HEK293 (cell line): ENCODE measurements around the gene PDLIM4.

Experiments
- CTCF ChIA-PET: fragments of 350-600 bp; formaldehyde crosslinking; extraction: SDS; loops from one replicate; lab custom pipeline; 2021; ENCODE audit warnings: antibody characterized with exemption; lab: Yijun Ruan, JAX
- POLR2A ChIA-PET: fragments of 300-600 bp; formaldehyde crosslinking; extraction: SDS; loops from one replicate; lab custom pipeline; 2020; ENCODE audit warnings: antibody characterized with exemption, inconsistent platforms; lab: Yijun Ruan, JAX
- H3K27ac ChIP-seq: fragments of 200-500 bp; sonication (Bioruptor generic); 2 replicates; pipeline ENCODE4 v1.5.1; 2014; ENCODE audit warnings: low read depth, low read length, control low read depth, inconsistent platforms; ENCODE audit errors: extremely low read depth
- H3K36me3 ChIP-seq, 2 experiments: fragments of 200-500 bp in 1 of 2; sonication (Bioruptor generic) in 1 of 2; 1 replicate in 1 of 2; 2 replicates in 1 of 2; pipeline ENCODE4 v1.5.1; 2014 to 2017; ENCODE audit warnings: inconsistent platforms in 2 of 2, low read length in 2 of 2; ENCODE audit not compliant: control insufficient read depth in 2 of 2, insufficient read depth in 1 of 2
- H3K4me1 ChIP-seq: fragments of 200-500 bp; sonication (Bioruptor generic); 2 replicates; pipeline ENCODE4 v1.5.1; 2014; ENCODE audit warnings: mild to moderate bottlenecking, low read length, inconsistent platforms; ENCODE audit not compliant: control insufficient read depth, insufficient read depth
- H3K4me3 ChIP-seq: 2 replicates; pipeline ENCODE4 v1.5.1; 2011; ENCODE audit warnings: low read depth, mild to moderate bottlenecking, control low read depth, low read length, moderate library complexity
- H3K9me3 ChIP-seq: fragments of 200-500 bp; sonication (Bioruptor generic); 2 replicates; pipeline ENCODE4 v1.5.1; 2014; ENCODE audit warnings: low read depth, low read length, inconsistent platforms; ENCODE audit not compliant: control insufficient read depth, insufficient read depth
- HOXA7 ChIP-seq: sonication (generic); formaldehyde crosslinking; IDR thresholded peaks from 2 replicates; pipeline ENCODE4 v1.8.1; 2022; ENCODE audit warnings: missing genetic modification reagents, borderline replicate concordance
- KLF1 ChIP-seq: fragments of 450-650 bp; formaldehyde crosslinking; IDR thresholded peaks from 2 replicates; pipeline ENCODE4 v1.5.1; 2016; ENCODE audit warnings: missing biosample characterization, missing genetic modification characterization
- KLF7 ChIP-seq: fragments of 450-650 bp; formaldehyde crosslinking; IDR thresholded peaks from 2 replicates; pipeline ENCODE4 v1.5.1; 2016; ENCODE audit warnings: missing biosample characterization, missing genetic modification characterization, borderline replicate concordance
- MZF1 ChIP-seq: fragments of 450-650 bp; formaldehyde crosslinking; IDR thresholded peaks from 2 replicates; pipeline ENCODE4 v1.5.1; 2017; ENCODE audit warnings: missing biosample characterization, missing genetic modification characterization, borderline replicate concordance
- OVOL3 ChIP-seq: fragments of 450-650 bp; formaldehyde crosslinking; IDR thresholded peaks from 2 replicates; pipeline ENCODE4 v1.5.1; 2016; ENCODE audit warnings: missing biosample characterization, missing genetic modification characterization
- YY1 ChIP-seq: fragments of 450-650 bp; formaldehyde crosslinking; IDR thresholded peaks from 2 replicates; pipeline ENCODE4 v1.5.1; 2018; ENCODE audit warnings: missing biosample characterization, missing genetic modification characterization
- ZNF112 ChIP-seq: fragments of 450-650 bp; formaldehyde crosslinking; IDR thresholded peaks from 2 replicates; pipeline ENCODE4 v1.5.0; 2017; ENCODE audit warnings: missing biosample characterization, missing genetic modification characterization
- ZNF157 ChIP-seq: fragments of 450-650 bp; formaldehyde crosslinking; IDR thresholded peaks from 2 replicates; pipeline ENCODE4 v1.5.1; 2016; ENCODE audit warnings: missing biosample characterization, missing genetic modification characterization
- ZNF23 ChIP-seq: fragments of 450-650 bp; formaldehyde crosslinking; IDR thresholded peaks from 2 replicates; pipeline ENCODE4 v1.5.1; 2016; ENCODE audit warnings: missing biosample characterization, missing genetic modification characterization, borderline replicate concordance
- ZNF239 ChIP-seq: fragments of 450-650 bp; formaldehyde crosslinking; IDR thresholded peaks from 2 replicates; pipeline ENCODE4 v1.5.1; 2016; ENCODE audit warnings: missing biosample characterization, missing genetic modification characterization
- ZNF24 ChIP-seq: fragments of 450-650 bp; formaldehyde crosslinking; IDR thresholded peaks from 2 replicates; pipeline ENCODE4 v1.5.1; 2016; ENCODE audit warnings: missing biosample characterization, missing genetic modification characterization
- ZNF248 ChIP-seq: fragments of 450-650 bp; formaldehyde crosslinking; IDR thresholded peaks from 2 replicates; pipeline ENCODE4 v1.5.1; 2017; ENCODE audit warnings: missing biosample characterization, missing genetic modification characterization
- ZNF302 ChIP-seq: fragments of 450-650 bp; formaldehyde crosslinking; IDR thresholded peaks from 2 replicates; pipeline ENCODE4 v1.5.1; 2016; ENCODE audit warnings: missing biosample characterization, missing genetic modification characterization, low read depth
- ZNF37A ChIP-seq: fragments of 450-650 bp; IDR thresholded peaks from 2 replicates; pipeline ENCODE4 v1.5.1; 2018; ENCODE audit warnings: missing biosample characterization, missing genetic modification characterization
- ZNF416 ChIP-seq: fragments of 450-650 bp; formaldehyde crosslinking; IDR thresholded peaks from 2 replicates; pipeline ENCODE4 v1.5.1; 2016; ENCODE audit warnings: missing biosample characterization, missing genetic modification characterization
- ZNF514 ChIP-seq: fragments of 450-650 bp; formaldehyde crosslinking; IDR thresholded peaks from 2 replicates; pipeline ENCODE4 v1.5.1; 2016; ENCODE audit warnings: missing biosample characterization, missing genetic modification characterization
- ZNF549 ChIP-seq: fragments of 450-650 bp; IDR thresholded peaks from 2 replicates; pipeline ENCODE4 v1.5.1; 2018; ENCODE audit warnings: missing biosample characterization, missing genetic modification characterization, mild to moderate bottlenecking, inconsistent platforms, moderate library complexity
- ZNF560 ChIP-seq: fragments of 450-650 bp; formaldehyde crosslinking; IDR thresholded peaks from 2 replicates; pipeline ENCODE4 v1.5.1; 2017; ENCODE audit warnings: missing biosample characterization, missing genetic modification characterization, borderline replicate concordance
- ZNF707 ChIP-seq: fragments of 450-650 bp; formaldehyde crosslinking; IDR thresholded peaks from 2 replicates; pipeline ENCODE4 v1.5.1; 2016; ENCODE audit warnings: missing biosample characterization, missing genetic modification characterization
- ZNF747 ChIP-seq: fragments of 450-650 bp; formaldehyde crosslinking; IDR thresholded peaks from 2 replicates; pipeline ENCODE4 v1.5.1; 2016; ENCODE audit warnings: missing biosample characterization, missing genetic modification characterization
- ZNF768 ChIP-seq: fragments of 450-650 bp; formaldehyde crosslinking; IDR thresholded peaks from 2 replicates; pipeline ENCODE4 v1.5.1; 2018; ENCODE audit warnings: missing biosample characterization, mild to moderate bottlenecking, missing genetic modification characterization
- TF ChIP-seq, protein P1 (sequence below): fragments of 450-650 bp; formaldehyde crosslinking; IDR thresholded peaks from 2 replicates; pipeline ENCODE4 v1.5.1; 2016; ENCODE audit warnings: missing biosample characterization, missing genetic modification characterization
- TF ChIP-seq, protein P2 (sequence below): fragments of 450-650 bp; formaldehyde crosslinking; conservative IDR thresholded peaks from 2 replicates; pipeline ENCODE4 v1.5.1; 2016; ENCODE audit warnings: low read depth, missing biosample characterization, missing genetic modification characterization
- TF ChIP-seq, protein P3 (sequence below): fragments of 450-650 bp; formaldehyde crosslinking; IDR thresholded peaks from 2 replicates; pipeline ENCODE4 v1.5.1; 2017; ENCODE audit warnings: missing biosample characterization, missing genetic modification characterization
- TF ChIP-seq, protein P4 (sequence below): fragments of 450-650 bp; IDR thresholded peaks from 2 replicates; pipeline ENCODE4 v1.5.1; 2018; ENCODE audit warnings: missing biosample characterization, missing genetic modification characterization
- TF ChIP-seq, protein P5 (sequence below): fragments of 450-650 bp; formaldehyde crosslinking; IDR thresholded peaks from 2 replicates; pipeline ENCODE4 v1.5.1; 2016; ENCODE audit warnings: missing biosample characterization, missing genetic modification characterization
- TF ChIP-seq, protein P6 (sequence below): fragments of 450-650 bp; formaldehyde crosslinking; IDR thresholded peaks from 2 replicates; pipeline ENCODE4 v1.5.1; 2016; ENCODE audit warnings: missing biosample characterization, missing genetic modification characterization

PDLIM4 gene

DNA sequence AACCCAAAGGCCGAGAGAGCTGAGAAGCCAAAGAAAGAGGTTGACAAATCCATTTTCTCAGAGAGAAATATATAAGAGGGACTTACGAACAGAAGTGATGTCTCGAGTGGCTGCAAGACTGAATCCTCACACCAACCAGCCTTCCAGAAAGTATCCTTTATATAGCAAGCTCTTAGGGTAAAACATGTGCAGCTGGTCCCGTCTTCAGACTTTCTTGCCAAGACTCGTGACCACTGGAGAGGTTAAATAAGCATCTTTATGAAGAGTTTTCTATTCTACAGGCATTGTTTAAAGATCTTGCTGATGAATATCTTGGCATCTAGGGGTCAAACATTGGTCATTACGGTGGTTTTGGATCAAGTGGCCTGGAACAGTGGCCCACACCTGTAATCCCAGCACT, 19.8 kb downstream of the PDLIM4 start:
- no peak overlapping the region for H3K4me3 ChIP-seq
- CTCF ChIA-PET = interaction anchor here (0.6 to 1.1 kb wide), 3 partner anchors 16 to 269 kb away, joined by 3 to 4 read pairs (median 3); no protein-coding TSS in a partner anchor
- no peaks in the 10 kb centered on the region for H3K36me3 ChIP-seq

DNA sequence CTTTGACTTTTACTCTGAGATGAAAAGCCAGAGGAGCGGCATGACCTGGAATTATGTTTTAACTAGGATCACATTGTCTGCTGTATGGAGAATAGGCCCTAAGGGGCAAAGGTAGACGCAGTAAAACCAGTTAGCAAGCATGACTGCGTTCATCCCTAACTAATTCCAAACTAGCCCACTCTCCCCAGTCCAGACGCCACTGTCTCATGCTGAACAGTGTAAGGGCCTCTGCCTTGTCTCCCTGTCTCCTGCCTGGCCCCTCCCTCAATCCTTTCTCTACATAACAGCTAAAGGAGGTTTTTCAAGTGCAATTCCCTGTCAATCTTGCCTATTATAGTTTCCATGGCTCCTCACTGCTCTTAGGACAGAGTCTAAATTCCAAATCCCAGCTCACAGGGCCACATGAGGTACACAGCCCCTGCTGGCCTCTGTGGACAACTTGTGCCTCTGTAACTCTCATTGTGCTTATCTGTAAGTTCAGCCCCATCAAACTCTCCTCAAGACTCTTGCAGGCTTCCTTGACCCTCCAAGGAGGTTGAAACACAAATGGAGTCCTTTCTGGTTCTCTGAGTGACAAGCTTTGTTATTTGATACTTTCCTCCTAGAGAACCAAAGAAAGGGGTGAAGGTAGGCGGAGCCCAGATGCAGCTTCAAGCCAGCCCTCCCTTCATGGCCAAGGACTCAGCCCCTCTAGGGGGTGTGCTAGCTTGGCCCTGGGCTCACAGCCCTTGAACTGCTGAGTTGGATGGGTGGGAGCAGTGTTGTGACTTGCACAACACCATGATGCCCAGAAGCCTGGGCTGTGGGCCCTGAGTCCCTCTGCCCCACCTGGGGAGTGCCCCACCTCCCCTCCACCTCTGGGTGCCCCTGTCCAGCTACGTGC, 20.7 kb downstream of the PDLIM4 start:
- no peak overlapping the region for H3K27ac ChIP-seq
- H3K9me3 ChIP-seq = no peaks in the 10 kb centered on the region
- ChIA-PET CTCF (interaction anchor here (0.6 to 1.9 kb wide), 3 partner anchors 9 to 270 kb away, joined by 3 to 5 read pairs (median 4); no protein-coding TSS in a partner anchor), POLR2A (interaction anchor here (1.3 kb wide), 1 partner anchor 16 kb away, joined by 4 read pairs; the partner anchor contains the start of gene SLC22A4)
- H3K36me3 ChIP-seq = no peaks in the 10 kb centered on the region
- no peaks in the 10 kb centered on the region for H3K4me1 ChIP-seq
- no peak overlapping the region for H3K4me3 ChIP-seq
- TF ChIP-seq, protein P1, sequence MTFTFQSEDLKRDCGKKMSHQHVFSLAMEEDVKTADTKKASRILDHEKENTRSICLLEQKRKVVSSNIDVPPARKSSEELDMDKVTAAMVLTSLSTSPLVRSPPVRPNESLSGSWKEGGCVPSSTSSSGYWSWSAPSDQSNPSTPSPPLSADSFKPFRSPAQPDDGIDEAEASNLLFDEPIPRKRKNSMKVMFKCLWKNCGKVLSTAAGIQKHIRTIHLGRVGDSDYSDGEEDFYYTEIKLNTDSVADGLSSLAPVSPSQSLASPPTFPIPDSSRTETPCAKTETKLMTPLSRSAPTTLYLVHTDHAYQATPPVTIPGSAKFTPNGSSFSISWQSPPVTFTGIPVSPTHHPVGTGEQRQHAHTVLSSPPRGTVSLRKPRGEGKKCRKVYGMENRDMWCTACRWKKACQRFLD = no peak
- TF ChIP-seq HOXA7 (no peak), ZNF560 (tag by site-specific recombination) (no peak), ZNF768 (tag by site-specific recombination) (no peak), KLF1 (no peak)
- TF ChIP-seq, protein P2, sequence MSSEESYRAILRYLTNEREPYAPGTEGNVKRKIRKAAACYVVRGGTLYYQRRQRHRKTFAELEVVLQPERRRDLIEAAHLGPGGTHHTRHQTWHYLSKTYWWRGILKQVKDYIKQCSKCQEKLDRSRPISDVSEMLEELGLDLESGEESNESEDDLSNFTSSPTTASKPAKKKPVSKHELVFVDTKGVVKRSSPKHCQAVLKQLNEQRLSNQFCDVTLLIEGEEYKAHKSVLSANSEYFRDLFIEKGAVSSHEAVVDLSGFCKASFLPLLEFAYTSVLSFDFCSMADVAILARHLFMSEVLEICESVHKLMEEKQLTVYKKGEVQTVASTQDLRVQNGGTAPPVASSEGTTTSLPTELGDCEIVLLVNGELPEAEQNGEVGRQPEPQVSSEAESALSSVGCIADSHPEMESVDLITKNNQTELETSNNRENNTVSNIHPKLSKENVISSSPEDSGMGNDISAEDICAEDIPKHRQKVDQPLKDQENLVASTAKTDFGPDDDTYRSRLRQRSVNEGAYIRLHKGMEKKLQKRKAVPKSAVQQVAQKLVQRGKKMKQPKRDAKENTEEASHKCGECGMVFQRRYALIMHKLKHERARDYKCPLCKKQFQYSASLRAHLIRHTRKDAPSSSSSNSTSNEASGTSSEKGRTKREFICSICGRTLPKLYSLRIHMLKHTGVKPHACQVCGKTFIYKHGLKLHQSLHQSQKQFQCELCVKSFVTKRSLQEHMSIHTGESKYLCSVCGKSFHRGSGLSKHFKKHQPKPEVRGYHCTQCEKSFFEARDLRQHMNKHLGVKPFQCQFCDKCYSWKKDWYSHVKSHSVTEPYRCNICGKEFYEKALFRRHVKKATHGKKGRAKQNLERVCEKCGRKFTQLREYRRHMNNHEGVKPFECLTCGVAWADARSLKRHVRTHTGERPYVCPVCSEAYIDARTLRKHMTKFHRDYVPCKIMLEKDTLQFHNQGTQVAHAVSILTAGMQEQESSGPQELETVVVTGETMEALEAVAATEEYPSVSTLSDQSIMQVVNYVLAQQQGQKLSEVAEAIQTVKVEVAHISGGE (tag by site-specific recombination) = no peak
- TF ChIP-seq, protein P3, sequence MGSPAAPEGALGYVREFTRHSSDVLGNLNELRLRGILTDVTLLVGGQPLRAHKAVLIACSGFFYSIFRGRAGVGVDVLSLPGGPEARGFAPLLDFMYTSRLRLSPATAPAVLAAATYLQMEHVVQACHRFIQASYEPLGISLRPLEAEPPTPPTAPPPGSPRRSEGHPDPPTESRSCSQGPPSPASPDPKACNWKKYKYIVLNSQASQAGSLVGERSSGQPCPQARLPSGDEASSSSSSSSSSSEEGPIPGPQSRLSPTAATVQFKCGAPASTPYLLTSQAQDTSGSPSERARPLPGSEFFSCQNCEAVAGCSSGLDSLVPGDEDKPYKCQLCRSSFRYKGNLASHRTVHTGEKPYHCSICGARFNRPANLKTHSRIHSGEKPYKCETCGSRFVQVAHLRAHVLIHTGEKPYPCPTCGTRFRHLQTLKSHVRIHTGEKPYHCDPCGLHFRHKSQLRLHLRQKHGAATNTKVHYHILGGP = no peak

More for the DNA sequence above, 19.8 kb downstream of the PDLIM4 start:
- POLR2A ChIA-PET = no interaction called here
- no peaks in the 10 kb centered on the region for H3K4me1 ChIP-seq
- no peak overlapping the region for H3K27ac ChIP-seq
- no peaks in the 10 kb centered on the region for H3K9me3 ChIP-seq
- TF ChIP-seq, protein P4, sequence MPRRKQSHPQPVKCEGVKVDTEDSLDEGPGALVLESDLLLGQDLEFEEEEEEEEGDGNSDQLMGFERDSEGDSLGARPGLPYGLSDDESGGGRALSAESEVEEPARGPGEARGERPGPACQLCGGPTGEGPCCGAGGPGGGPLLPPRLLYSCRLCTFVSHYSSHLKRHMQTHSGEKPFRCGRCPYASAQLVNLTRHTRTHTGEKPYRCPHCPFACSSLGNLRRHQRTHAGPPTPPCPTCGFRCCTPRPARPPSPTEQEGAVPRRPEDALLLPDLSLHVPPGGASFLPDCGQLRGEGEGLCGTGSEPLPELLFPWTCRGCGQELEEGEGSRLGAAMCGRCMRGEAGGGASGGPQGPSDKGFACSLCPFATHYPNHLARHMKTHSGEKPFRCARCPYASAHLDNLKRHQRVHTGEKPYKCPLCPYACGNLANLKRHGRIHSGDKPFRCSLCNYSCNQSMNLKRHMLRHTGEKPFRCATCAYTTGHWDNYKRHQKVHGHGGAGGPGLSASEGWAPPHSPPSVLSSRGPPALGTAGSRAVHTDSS = no peak
- TF ChIP-seq OVOL3 (tag by site-specific recombination) (no peak), ZNF248 (no peak), YY1 (no peak), ZNF747 (tag by site-specific recombination) (no peak), KLF7 (tag by site-specific recombination) (no peak), MZF1 (tag by site-specific recombination) (no peak), ZNF514 (no peak), ZNF37A (no peak), ZNF157 (tag by site-specific recombination) (no peak), ZNF23 (tag by site-specific recombination) (no peak), ZNF112 (no peak), ZNF24 (tag by site-specific recombination) (no peak), ZNF302 (no peak), ZNF239 (tag by site-specific recombination) (no peak), ZNF549 (tag by site-specific recombination) (no peak), ZNF416 (no peak), ZNF707 (no peak)
- TF ChIP-seq, protein P5, sequence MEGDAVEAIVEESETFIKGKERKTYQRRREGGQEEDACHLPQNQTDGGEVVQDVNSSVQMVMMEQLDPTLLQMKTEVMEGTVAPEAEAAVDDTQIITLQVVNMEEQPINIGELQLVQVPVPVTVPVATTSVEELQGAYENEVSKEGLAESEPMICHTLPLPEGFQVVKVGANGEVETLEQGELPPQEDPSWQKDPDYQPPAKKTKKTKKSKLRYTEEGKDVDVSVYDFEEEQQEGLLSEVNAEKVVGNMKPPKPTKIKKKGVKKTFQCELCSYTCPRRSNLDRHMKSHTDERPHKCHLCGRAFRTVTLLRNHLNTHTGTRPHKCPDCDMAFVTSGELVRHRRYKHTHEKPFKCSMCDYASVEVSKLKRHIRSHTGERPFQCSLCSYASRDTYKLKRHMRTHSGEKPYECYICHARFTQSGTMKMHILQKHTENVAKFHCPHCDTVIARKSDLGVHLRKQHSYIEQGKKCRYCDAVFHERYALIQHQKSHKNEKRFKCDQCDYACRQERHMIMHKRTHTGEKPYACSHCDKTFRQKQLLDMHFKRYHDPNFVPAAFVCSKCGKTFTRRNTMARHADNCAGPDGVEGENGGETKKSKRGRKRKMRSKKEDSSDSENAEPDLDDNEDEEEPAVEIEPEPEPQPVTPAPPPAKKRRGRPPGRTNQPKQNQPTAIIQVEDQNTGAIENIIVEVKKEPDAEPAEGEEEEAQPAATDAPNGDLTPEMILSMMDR (tag by site-specific recombination) = no peak
- TF ChIP-seq, protein P6, sequence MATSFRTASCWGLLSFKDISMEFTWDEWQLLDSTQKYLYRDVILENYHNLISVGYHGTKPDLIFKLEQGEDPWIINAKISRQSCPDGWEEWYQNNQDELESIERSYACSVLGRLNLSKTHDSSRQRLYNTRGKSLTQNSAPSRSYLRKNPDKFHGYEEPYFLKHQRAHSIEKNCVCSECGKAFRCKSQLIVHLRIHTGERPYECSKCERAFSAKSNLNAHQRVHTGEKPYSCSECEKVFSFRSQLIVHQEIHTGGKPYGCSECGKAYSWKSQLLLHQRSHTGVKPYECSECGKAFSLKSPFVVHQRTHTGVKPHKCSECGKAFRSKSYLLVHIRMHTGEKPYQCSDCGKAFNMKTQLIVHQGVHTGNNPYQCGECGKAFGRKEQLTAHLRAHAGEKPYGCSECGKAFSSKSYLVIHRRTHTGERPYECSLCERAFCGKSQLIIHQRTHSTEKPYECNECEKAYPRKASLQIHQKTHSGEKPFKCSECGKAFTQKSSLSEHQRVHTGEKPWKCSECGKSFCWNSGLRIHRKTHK (tag by site-specific recombination) = no peak
- TF ChIP-seq, all 188 proteins: peak for 0
